ENCODE measurements around the gene EBI3. TPM values are rescaled to one million over a fixed set of nuclear protein-coding genes. Genes with fewer than 3 reads are reported as not detected.
"Not testable (repeated sequence)": the region's sequence is repeated elsewhere in the genome, so short reads cannot be mapped to it uniquely, and the experiment has no call there.

The EBI3 gene
- total RNA-seq, 2 experiments from 2014 or later: not detected

GRCh38 chr19:4186087-4186993 lies 43.0 kb upstream of the EBI3 start:
- H3K4me1 Mint-ChIP-seq (ENCODE audit: low read depth): peaks cover 12% of the 10 kb centered on the region
- no peak overlapping the region for H3K27ac ChIP-seq (ENCODE audit: low read depth in 1 of 2, low read length in 2 of 2)
- intact Hi-C loops (cut with DNase I, micrococcal nuclease): no loop called here
- no peak overlapping the region for H3K4me3 ChIP-seq (ENCODE audit: low read length)
- TF ChIP-seq, protein P1, sequence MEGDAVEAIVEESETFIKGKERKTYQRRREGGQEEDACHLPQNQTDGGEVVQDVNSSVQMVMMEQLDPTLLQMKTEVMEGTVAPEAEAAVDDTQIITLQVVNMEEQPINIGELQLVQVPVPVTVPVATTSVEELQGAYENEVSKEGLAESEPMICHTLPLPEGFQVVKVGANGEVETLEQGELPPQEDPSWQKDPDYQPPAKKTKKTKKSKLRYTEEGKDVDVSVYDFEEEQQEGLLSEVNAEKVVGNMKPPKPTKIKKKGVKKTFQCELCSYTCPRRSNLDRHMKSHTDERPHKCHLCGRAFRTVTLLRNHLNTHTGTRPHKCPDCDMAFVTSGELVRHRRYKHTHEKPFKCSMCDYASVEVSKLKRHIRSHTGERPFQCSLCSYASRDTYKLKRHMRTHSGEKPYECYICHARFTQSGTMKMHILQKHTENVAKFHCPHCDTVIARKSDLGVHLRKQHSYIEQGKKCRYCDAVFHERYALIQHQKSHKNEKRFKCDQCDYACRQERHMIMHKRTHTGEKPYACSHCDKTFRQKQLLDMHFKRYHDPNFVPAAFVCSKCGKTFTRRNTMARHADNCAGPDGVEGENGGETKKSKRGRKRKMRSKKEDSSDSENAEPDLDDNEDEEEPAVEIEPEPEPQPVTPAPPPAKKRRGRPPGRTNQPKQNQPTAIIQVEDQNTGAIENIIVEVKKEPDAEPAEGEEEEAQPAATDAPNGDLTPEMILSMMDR (IDR thresholded peaks at IDR 0.05): peak; percentile 58
- H3K4me1 ChIP-seq (ENCODE audit: insufficient read depth, low read length): peaks cover 29% of the 10 kb centered on the region
- ATAC-seq (ENCODE audit: poor library complexity) (peak; percentile 66), DNase-seq (peak; percentile 59 to 85 (median 72))
- H3K9me3 ChIP-seq (ENCODE audit: control insufficient read depth in 1 of 2, insufficient read depth in 1 of 2, low read length in 2 of 2): no peaks in the 10 kb centered on the region
- H3K9me3 Mint-ChIP-seq: no peaks in the 10 kb centered on the region
- H3K36me3 ChIP-seq (ENCODE audit: insufficient read depth, low read length): no peaks in the 10 kb centered on the region
- no peaks in the 10 kb centered on the region for H3K27me3 ChIP-seq (ENCODE audit: control insufficient read depth in 1 of 2, insufficient read depth in 2 of 2, low read length in 2 of 2)
- ChIA-PET CTCF (interaction anchor here (0.7 to 2.0 kb wide), 3 partner anchors 10 to 46 kb away, joined by 3 to 9 read pairs (median 3); no protein-coding TSS in a partner anchor), POLR2A (no interaction called here)
- H3K36me3 Mint-ChIP-seq (ENCODE audit: low read depth): peaks cover 7% of the 10 kb centered on the region
- H3K4me3 Mint-ChIP-seq: peak overlapping the region; percentile 31
- peaks cover 8% of the 10 kb centered on the region for H3K27me3 Mint-ChIP-seq
- no peak overlapping the region for H3K27ac Mint-ChIP-seq

GRCh38 chr19:4187313-4188122 lies 41.8 kb upstream of the EBI3 start:
- H3K4me1 ChIP-seq (ENCODE audit: insufficient read depth, low read length): peaks cover 18% of the 10 kb centered on the region
- no peaks in the 10 kb centered on the region for H3K27me3 ChIP-seq (ENCODE audit: control insufficient read depth in 1 of 2, insufficient read depth in 2 of 2, low read length in 2 of 2)
- no peaks in the 10 kb centered on the region for H3K9me3 ChIP-seq (ENCODE audit: control insufficient read depth in 1 of 2, insufficient read depth in 1 of 2, low read length in 2 of 2)
- Mint-ChIP-seq H3K4me3 (no peak overlapping the region), H3K4me1 (ENCODE audit: low read depth) (peaks cover 3% of the 10 kb centered on the region), H3K9me3 (no peaks in the 10 kb centered on the region), H3K27ac (no peak overlapping the region), H3K27me3 (peaks cover 6% of the 10 kb centered on the region), H3K36me3 (ENCODE audit: low read depth) (peaks cover 2% of the 10 kb centered on the region)
- ChIA-PET POLR2A (no interaction called here), CTCF (interaction anchor here (1.0 to 2.0 kb wide), 2 partner anchors 14 to 47 kb away, joined by 3 to 9 read pairs; no protein-coding TSS in a partner anchor)
- H3K27ac ChIP-seq (ENCODE audit: low read depth in 1 of 2, low read length in 2 of 2): no peak overlapping the region
- TF ChIP-seq, protein P1 (IDR thresholded peaks at IDR 0.05): no peak
- ATAC-seq (ENCODE audit: poor library complexity) (no peak), DNase-seq (no peak)
- H3K4me3 ChIP-seq (ENCODE audit: low read length): no peak overlapping the region
- no peaks in the 10 kb centered on the region for H3K36me3 ChIP-seq (ENCODE audit: insufficient read depth, low read length)
- intact Hi-C loops (cut with DNase I, micrococcal nuclease): loop anchor here in 1 of 2 experiments (1.0 kb wide), 1 partner anchor 197 kb away; no protein-coding TSS in a partner anchor

DNA sequence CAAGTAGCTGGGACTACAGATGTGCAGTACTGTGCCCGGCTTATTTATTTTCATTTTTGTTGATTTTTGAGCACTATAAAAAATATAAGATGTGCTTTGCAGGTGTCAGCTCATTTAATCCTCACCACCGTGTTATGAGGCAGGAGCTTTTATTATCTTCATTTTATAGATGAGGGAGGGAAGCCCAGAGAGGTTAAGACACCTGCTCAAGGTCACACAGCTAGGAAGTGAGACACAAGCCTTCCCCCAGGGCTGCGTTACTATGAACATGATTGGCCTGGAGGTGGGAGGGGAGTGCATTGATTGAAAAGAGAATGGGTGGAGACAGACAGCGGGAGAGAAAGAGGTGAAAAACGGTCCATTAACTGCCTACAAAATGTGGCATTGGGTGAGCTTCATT lies 39.7 kb upstream of the EBI3 start:
- H3K9me3 Mint-ChIP-seq: no peaks in the 10 kb centered on the region
- H3K36me3 ChIP-seq (ENCODE audit: insufficient read depth, low read length): no peaks in the 10 kb centered on the region
- DNase-seq (no peak), ATAC-seq (ENCODE audit: poor library complexity) (no peak)
- CTCF ChIA-PET: no interaction called here
- peaks cover 16% of the 10 kb centered on the region for H3K27me3 Mint-ChIP-seq
- peaks cover 6% of the 10 kb centered on the region for H3K4me1 ChIP-seq (ENCODE audit: insufficient read depth, low read length)
- H3K27ac ChIP-seq (ENCODE audit: low read depth in 1 of 2, low read length in 2 of 2): no peak overlapping the region
- H3K36me3 Mint-ChIP-seq (ENCODE audit: low read depth): no peaks in the 10 kb centered on the region
- no peaks in the 10 kb centered on the region for H3K9me3 ChIP-seq (ENCODE audit: control insufficient read depth in 1 of 2, insufficient read depth in 1 of 2, low read length in 2 of 2)
- intact Hi-C loops (cut with DNase I, micrococcal nuclease): no loop called here
- no peak overlapping the region for H3K4me3 ChIP-seq (ENCODE audit: low read length)
- H3K4me3 Mint-ChIP-seq: no peak overlapping the region
- TF ChIP-seq, protein P1 (IDR thresholded peaks at IDR 0.05): no peak
- no peaks in the 10 kb centered on the region for H3K4me1 Mint-ChIP-seq (ENCODE audit: low read depth)
- POLR2A ChIA-PET: interaction anchor here (0.6 kb wide), 1 partner anchor 163 kb away, joined by 3 read pairs; no protein-coding TSS in a partner anchor
- no peak overlapping the region for H3K27ac Mint-ChIP-seq
- peaks cover 8 to 9% of the 10 kb centered on the region in 2 experiments for H3K27me3 ChIP-seq (ENCODE audit: control insufficient read depth in 1 of 2, insufficient read depth in 2 of 2, low read length in 2 of 2)

DNA sequence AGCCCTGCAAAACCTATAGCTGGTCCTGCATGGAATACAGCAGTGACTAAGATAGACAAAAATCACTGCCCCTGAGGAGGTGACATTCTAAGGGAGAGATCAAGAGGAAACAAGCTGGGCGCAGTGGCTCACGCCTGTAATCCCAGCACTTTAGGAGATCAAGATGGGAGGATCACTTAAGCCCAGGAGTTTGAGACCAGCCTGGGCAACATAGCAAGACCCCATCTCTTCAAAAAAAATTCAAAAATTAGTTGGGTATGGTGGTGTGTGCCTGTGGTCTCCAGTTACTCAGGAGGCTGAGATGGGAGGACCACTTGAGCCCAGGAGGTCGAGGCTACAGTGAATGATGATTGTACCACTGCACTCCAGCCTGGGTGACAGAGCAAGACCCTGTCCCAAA lies 36.8 kb upstream of the EBI3 start:
- H3K27ac Mint-ChIP-seq; DNase-seq; H3K4me3 ChIP-seq (ENCODE audit: low read length); intact Hi-C loops (cut with DNase I, micrococcal nuclease); ATAC-seq (ENCODE audit: poor library complexity); H3K27ac ChIP-seq (ENCODE audit: low read depth in 1 of 2, low read length in 2 of 2); H3K4me1 ChIP-seq (ENCODE audit: insufficient read depth, low read length); H3K4me3 Mint-ChIP-seq; CTCF ChIA-PET; H3K4me1 Mint-ChIP-seq (ENCODE audit: low read depth); H3K36me3 ChIP-seq (ENCODE audit: insufficient read depth, low read length); POLR2A ChIA-PET; H3K9me3 Mint-ChIP-seq; H3K9me3 ChIP-seq (ENCODE audit: control insufficient read depth in 1 of 2, insufficient read depth in 1 of 2, low read length in 2 of 2); H3K36me3 Mint-ChIP-seq (ENCODE audit: low read depth): not testable (repeated sequence)
- peaks cover 44% of the 10 kb centered on the region for H3K27me3 Mint-ChIP-seq
- H3K27me3 ChIP-seq (ENCODE audit: control insufficient read depth in 1 of 2, insufficient read depth in 2 of 2, low read length in 2 of 2): peaks cover 34 to 35% of the 10 kb centered on the region in 2 experiments
